Neuronal stem cell (in vitro differentiated cells): ENCODE measurements around the gene DYNLT5.
"Not testable (repeated sequence)": the region's sequence is repeated elsewhere in the genome, so short reads cannot be mapped to it uniquely, and the experiment has no call there.

Source experiments
- DNase-seq: peaks from one replicate; pipeline ENCODE4 v3.0.0-alpha.2; 2013; ENCODE audit warnings: low spot score
- H2AFZ ChIP-seq: one replicate; pipeline ENCODE4 v1.6.1; 2013; ENCODE audit warnings: mild to moderate bottlenecking, low read length, inconsistent platforms
- H2AK5ac ChIP-seq: 2 replicates; pipeline ENCODE4 v1.6.1; 2013; ENCODE audit warnings: low read depth, mild to moderate bottlenecking, inconsistent platforms, low read length, moderate library complexity, mixed read lengths
- H2BK120ac ChIP-seq: 2 replicates; pipeline ENCODE4 v1.6.1; 2013; ENCODE audit warnings: low read depth, mild to moderate bottlenecking, inconsistent platforms, low read length, moderate library complexity, mixed read lengths
- H2BK12ac ChIP-seq: one replicate; pipeline ENCODE4 v1.6.1; 2013; ENCODE audit warnings: low read length, inconsistent platforms
- H2BK15ac ChIP-seq: 2 replicates; pipeline ENCODE4 v1.6.1; 2013; ENCODE audit warnings: mild to moderate bottlenecking, low read length, inconsistent platforms, mixed read lengths
- H2BK5ac ChIP-seq: one replicate; pipeline ENCODE4 v1.6.1; 2013; ENCODE audit warnings: inconsistent platforms, mild to moderate bottlenecking, low read length, moderate library complexity
- H3K14ac ChIP-seq: one replicate; pipeline ENCODE4 v1.6.1; 2013; ENCODE audit warnings: low read length, inconsistent platforms
- H3K18ac ChIP-seq: 2 replicates; pipeline ENCODE4 v1.6.1; 2013; ENCODE audit warnings: low read length, inconsistent platforms
- H3K23ac ChIP-seq: 2 replicates; pipeline ENCODE4 v1.6.1; 2013; ENCODE audit warnings: low read depth, mild to moderate bottlenecking, mixed read lengths, low read length, inconsistent platforms; ENCODE audit not compliant: poor library complexity
- H3K27ac ChIP-seq: replicated peaks from 3 replicates; pipeline ENCODE4 v1.5.1; 2013; ENCODE audit warnings: low read length, inconsistent platforms
- H3K27me3 ChIP-seq, 3 experiments: 2 replicates each; pipeline ENCODE4 v1.6.1; 2013; ENCODE audit warnings: low read length in 3 of 3, mild to moderate bottlenecking in 2 of 3, inconsistent platforms in 1 of 3, low read depth in 1 of 3, mixed read lengths in 1 of 3, moderate library complexity in 1 of 3; ENCODE audit not compliant: control insufficient read depth in 3 of 3, insufficient read depth in 3 of 3
- H3K36me3 ChIP-seq, 2 donors: replicated peaks in 1 of 2; 2 replicates each; pipeline ENCODE4 v1.6.1; 2013; ENCODE audit warnings: low read length in 2 of 2; ENCODE audit not compliant: control insufficient read depth in 2 of 2, insufficient read depth in 2 of 2
- H3K4ac ChIP-seq: 2 replicates; pipeline ENCODE4 v1.6.1; 2013; ENCODE audit warnings: inconsistent platforms, mild to moderate bottlenecking, low read length, moderate library complexity
- H3K4me1 ChIP-seq, 2 donors: 1 replicate in 1 of 2; 2 replicates in 1 of 2; pipeline ENCODE4 v1.6.1; 2013; ENCODE audit warnings: low read length in 2 of 2, low read depth in 1 of 2; ENCODE audit not compliant: control insufficient read depth in 2 of 2, insufficient read depth in 1 of 2
- H3K4me2 ChIP-seq: one replicate; pipeline ENCODE4 v1.6.1; 2013; ENCODE audit warnings: mild to moderate bottlenecking, low read length, inconsistent platforms; ENCODE audit not compliant: insufficient read depth, poor library complexity, severe bottlenecking
- H3K4me3 ChIP-seq, 2 donors: 2 replicates each; pipeline ENCODE4 v1.5.1; 2013; ENCODE audit warnings: low read length in 2 of 2, mild to moderate bottlenecking in 2 of 2, inconsistent platforms in 1 of 2, moderate library complexity in 1 of 2
- H3K79me1 ChIP-seq: one replicate; pipeline ENCODE4 v1.6.1; 2013; ENCODE audit warnings: low read depth, mild to moderate bottlenecking, inconsistent platforms, low read length, moderate library complexity
- H3K9ac ChIP-seq: one replicate; pipeline ENCODE4 v1.6.1; 2013; ENCODE audit warnings: mild to moderate bottlenecking, low read depth, low read length, inconsistent platforms; ENCODE audit not compliant: poor library complexity
- H3K9me3 ChIP-seq, 2 donors: replicated peaks in 1 of 2; 2 replicates each; pipeline versions ENCODE3 to v1.6.1; 2013; ENCODE audit warnings: low read length in 2 of 2, mild to moderate bottlenecking in 2 of 2, inconsistent platforms in 1 of 2, low read depth in 1 of 2, mixed read lengths in 1 of 2, moderate library complexity in 1 of 2; ENCODE audit not compliant: control insufficient read depth in 2 of 2, insufficient read depth in 1 of 2
- H4K8ac ChIP-seq: one replicate; pipeline ENCODE4 v1.6.1; 2013; ENCODE audit warnings: low read depth, mild to moderate bottlenecking, inconsistent platforms, low read length, moderate library complexity
- H4K91ac ChIP-seq: one replicate; pipeline ENCODE4 v1.6.1; 2013; ENCODE audit warnings: low read length, low read depth, mild to moderate bottlenecking, inconsistent platforms; ENCODE audit not compliant: poor library complexity
- WGBS, 2 donors: extraction: QIAGEN DNeasy Blood & Tissue Kit; methylation state at CpG; one replicate each; pipeline ENCODE4 v1.1.7; 2013; ENCODE audit warnings: missing lambda C conversion rate in 2 of 2, mixed read lengths in 1 of 2; ENCODE audit not compliant: insufficient read length in 2 of 2, insufficient replicate concordance in 1 of 2; ENCODE audit errors: extremely low coverage in 2 of 2; 5-methylcytosine and 5-hydroxymethylcytosine counted together

DYNLT5 gene

GRCh38 chr1:66731170-66731865 is 20.9 kb upstream of the DYNLT5 start:
- Histone ChIP-seq H3K4me3 (no peak overlapping the region), H3K4me1 (peaks cover 0 to 2% of the 10 kb centered on the region in 2 donors), H3K4me2 (no peak overlapping the region), H3K27ac (no peak overlapping the region), H2AK5ac (no peak overlapping the region), H2BK15ac (no peak overlapping the region), H3K18ac (no peak overlapping the region), H3K23ac (no peak overlapping the region), H3K27me3 (peaks cover 0 to 5% (median 0%) of the 10 kb centered on the region in 3 experiments), H4K8ac (no peak overlapping the region), H3K36me3 (no peaks in the 10 kb centered on the region), H2BK5ac (no peak overlapping the region), H3K9me3 (no peaks in the 10 kb centered on the region), H4K91ac (no peak overlapping the region), H2BK12ac (no peak overlapping the region), H3K9ac (no peak overlapping the region), H3K4ac (no peak overlapping the region), H2AFZ (no peak overlapping the region), H3K79me1 (no peaks in the 10 kb centered on the region), H3K14ac (no peak overlapping the region), H2BK120ac (no peak overlapping the region)
- DNase-seq: no peak
- no CpG with 5 or more reads among the region's 4 CpGs for WGBS, 2 donors

- WGBS, 2 donors: no CpG with 5 or more reads among the region's 1 CpG
- no peak overlapping the region for H3K14ac ChIP-seq
- no peak for DNase-seq
- no peak overlapping the region for H3K18ac ChIP-seq
- H3K27ac ChIP-seq: no peak overlapping the region
- H2BK15ac ChIP-seq: no peak overlapping the region
- H3K9me3 ChIP-seq: no peaks in the 10 kb centered on the region
- H4K91ac ChIP-seq: no peak overlapping the region
- H2BK12ac ChIP-seq: no peak overlapping the region
- no peaks in the 10 kb centered on the region for H3K79me1 ChIP-seq
- no peak overlapping the region for H3K9ac ChIP-seq
- no peak overlapping the region for H3K4me2 ChIP-seq
- H3K27me3 ChIP-seq: no peaks in the 10 kb centered on the region
- no peak overlapping the region for H2BK120ac ChIP-seq
- no peak overlapping the region for H2BK5ac ChIP-seq
- no peak overlapping the region for H3K4me3 ChIP-seq
- H3K23ac ChIP-seq: no peak overlapping the region
- no peaks in the 10 kb centered on the region for H3K36me3 ChIP-seq
- no peak overlapping the region for H2AFZ ChIP-seq
- no peak overlapping the region for H2AK5ac ChIP-seq
- H4K8ac ChIP-seq: no peak overlapping the region
- H3K4ac ChIP-seq: no peak overlapping the region
- H3K4me1 ChIP-seq: peaks cover 0 to 2% of the 10 kb centered on the region in 2 donors
Observed at GRCh38 chr1:66732407-66733166, 19.7 kb upstream of the DYNLT5 start.

- Histone ChIP-seq H3K9ac (no peak overlapping the region), H3K4me1 (peaks cover 0 to 2% of the 10 kb centered on the region in 2 donors), H2BK12ac (no peak overlapping the region), H4K8ac (no peak overlapping the region), H3K4me2 (no peak overlapping the region), H4K91ac (no peak overlapping the region), H3K18ac (no peak overlapping the region), H2AFZ (no peak overlapping the region), H3K23ac (no peak overlapping the region), H2BK15ac (no peak overlapping the region), H2BK5ac (no peak overlapping the region), H3K27me3 (no peaks in the 10 kb centered on the region), H3K36me3 (no peaks in the 10 kb centered on the region), H3K14ac (no peak overlapping the region), H3K79me1 (no peaks in the 10 kb centered on the region), H3K9me3 (no peaks in the 10 kb centered on the region), H3K27ac (no peak overlapping the region), H3K4me3 (no peak overlapping the region), H2AK5ac (no peak overlapping the region), H2BK120ac (no peak overlapping the region), H3K4ac (no peak overlapping the region)
- no peak for DNase-seq
- WGBS, 2 donors: no CpG with 5 or more reads among the region's 7 CpGs
Observed at GRCh38 chr1:66733348-66734017, 18.8 kb upstream of the DYNLT5 start.

DNA sequence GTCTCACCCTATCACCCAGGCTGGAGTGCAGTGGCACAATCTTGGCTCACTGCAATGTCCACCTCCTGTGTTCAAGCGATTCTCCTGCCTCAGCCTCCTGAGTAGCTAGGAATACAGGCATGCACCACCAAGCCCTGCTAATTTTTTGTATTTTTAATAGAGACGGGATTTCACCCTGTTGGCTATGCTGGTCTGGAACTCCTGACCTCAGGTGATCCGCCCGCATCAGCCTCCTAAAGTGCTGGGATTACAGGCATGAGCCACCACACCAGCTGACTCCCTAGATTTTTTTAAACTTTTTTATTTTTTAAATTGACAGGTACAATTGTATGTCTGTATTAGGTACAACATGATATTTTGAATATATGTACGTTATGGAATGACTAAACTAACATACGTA is 17.7 kb upstream of the DYNLT5 start:
- no CpG with 5 or more reads among the region's 6 CpGs for WGBS, 2 donors
- H3K79me1 ChIP-seq, H4K91ac ChIP-seq, H3K9me3 ChIP-seq, DNase-seq, H2BK120ac ChIP-seq, H4K8ac ChIP-seq, H3K4me3 ChIP-seq, H3K4me1 ChIP-seq, H3K14ac ChIP-seq, H2AK5ac ChIP-seq, H3K4ac ChIP-seq, H3K36me3 ChIP-seq, H3K18ac ChIP-seq, H3K27me3 ChIP-seq, H3K23ac ChIP-seq, H3K4me2 ChIP-seq, H2BK12ac ChIP-seq, H2AFZ ChIP-seq, H2BK5ac ChIP-seq, H3K9ac ChIP-seq, H3K27ac ChIP-seq, H2BK15ac ChIP-seq: not testable (repeated sequence)
